ENCODE results near the gene CEP76. TPM values are rescaled to one million over a fixed set of nuclear protein-coding genes. Genes with fewer than 3 reads are reported as not detected.

Gene CEP76
- total RNA-seq, 1 donor from 2014 or later, result 3.7 TPM

Other genes starting within 250 kb of the CEP76 start
- gene SPIRE1, start 44.6 kb downstream of the CEP76 start, total RNA-seq, result 41.0 TPM
- gene PSMG2, start 319 bp upstream of the CEP76 start, total RNA-seq, result 40.6 TPM
- 11.7 TPM for gene PTPN2, start 181.5 kb upstream of the CEP76 start, total RNA-seq
- 17.3 TPM for gene SEH1L, start 245.3 kb upstream of the CEP76 start, total RNA-seq

Measured in left ventricle myocardium superior (tissue), 1 donor.